Stromal cell of bone marrow (primary cell): ENCODE results near the gene ZNF681.
"Not testable (repeated sequence)": the region's sequence is repeated elsewhere in the genome, so short reads cannot be mapped to it uniquely, and the experiment has no call there.

ENCODE experiments used
- DNase-seq: peaks from one replicate; pipeline ENCODE4 v3.0.0-alpha.2; 2012; ENCODE audit warnings: low read depth

ZNF681 gene

DNA sequence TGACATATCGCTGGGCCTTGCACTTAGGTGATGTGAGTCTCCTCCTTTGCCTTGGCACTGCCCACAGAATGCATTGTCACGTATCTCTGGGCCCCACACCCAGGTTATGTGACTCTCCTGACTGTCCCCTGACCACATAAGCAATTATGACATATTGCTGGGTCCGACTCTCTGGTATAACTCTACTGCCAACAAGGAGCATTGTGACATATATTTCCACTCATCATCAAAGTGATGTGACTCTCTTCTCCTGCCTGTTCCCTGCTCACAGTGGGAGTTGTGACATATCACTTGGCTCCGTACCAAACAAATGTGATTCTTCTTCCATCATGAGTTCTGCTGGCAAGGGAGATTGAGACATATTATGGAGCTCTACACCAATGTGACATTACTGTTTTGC lies 15.4 kb upstream of the ZNF681 start:
- DNase-seq: no peak

DNA sequence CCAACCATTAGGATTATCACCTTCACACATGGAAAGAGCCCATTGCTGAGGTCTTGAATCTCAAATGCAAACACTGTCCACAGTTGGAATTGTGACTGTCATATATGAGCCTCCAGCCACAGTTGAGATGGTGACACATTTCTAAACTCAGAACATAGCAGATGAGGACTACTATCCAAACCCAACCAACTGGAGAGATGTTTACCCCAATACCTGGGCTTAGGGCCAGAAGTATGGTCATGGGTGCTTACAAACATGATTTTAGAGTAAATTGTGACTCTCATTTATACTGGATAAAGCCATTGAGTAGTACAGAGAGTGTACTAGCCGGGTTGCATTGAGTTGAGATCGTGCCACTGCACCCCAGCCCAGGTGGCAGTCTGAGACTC lies 14.0 kb upstream of the ZNF681 start:
- DNase-seq: no peak

DNA sequence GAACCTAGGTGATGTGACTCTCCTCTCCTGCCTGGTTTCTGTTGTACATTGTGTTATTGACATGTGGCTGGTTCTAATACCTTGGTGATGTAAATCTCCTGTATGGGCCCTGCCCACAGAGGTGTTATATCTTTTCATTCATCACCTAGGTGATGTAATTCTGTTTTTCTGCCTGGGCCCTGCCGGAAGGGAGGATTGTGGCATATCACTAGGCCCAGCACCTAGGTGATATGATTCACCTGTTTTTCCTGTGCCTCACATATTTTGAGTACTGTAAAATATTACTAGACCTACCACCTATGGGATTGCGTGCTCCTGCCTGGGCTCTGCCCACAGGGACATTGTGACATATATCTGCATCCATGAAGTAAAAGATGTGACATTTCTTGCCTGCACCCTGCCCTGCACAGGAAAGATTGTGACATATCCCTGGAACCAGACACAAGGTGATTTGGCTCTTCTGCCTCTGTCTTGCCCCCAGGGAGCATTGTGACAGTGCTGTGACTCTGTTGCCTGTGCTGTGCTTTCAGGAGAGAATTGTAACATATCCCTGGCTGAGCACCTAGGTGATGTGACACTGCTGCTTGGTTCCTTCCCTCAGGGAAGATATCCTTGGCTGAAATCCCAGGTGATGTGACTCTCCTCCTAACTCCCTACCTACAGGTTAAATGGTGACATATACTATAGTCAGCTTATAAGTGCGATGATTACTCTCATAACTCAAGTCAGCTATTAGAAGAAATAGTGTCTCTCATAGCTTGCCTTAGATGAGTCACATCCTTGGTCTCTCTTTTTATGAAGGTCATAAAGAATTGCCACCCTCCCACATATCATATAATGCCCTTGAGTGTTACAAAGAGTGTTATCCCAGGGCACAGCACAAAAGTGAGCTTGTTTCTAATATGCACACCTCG lies 13.3 kb upstream of the ZNF681 start:
- no peak for DNase-seq

DNA sequence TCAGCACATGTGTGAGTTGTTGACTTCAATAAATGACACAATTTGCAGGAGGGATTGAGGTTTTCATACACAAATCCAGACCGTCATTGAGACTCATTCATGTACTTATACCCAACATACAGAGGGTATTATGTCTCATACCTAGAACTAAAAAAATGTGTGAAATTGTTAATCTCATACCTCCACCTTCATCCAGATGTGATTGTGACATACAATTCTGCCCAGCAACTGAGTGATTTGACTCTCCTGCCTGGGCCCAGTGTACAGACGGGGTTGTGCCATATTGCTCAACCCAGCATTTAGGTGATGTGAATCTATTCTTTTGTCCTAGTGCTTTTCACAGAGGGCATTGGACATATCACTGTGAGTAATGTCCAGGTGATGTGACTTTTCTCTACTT lies 12.6 kb upstream of the ZNF681 start:
- DNase-seq: no peak

DNA sequence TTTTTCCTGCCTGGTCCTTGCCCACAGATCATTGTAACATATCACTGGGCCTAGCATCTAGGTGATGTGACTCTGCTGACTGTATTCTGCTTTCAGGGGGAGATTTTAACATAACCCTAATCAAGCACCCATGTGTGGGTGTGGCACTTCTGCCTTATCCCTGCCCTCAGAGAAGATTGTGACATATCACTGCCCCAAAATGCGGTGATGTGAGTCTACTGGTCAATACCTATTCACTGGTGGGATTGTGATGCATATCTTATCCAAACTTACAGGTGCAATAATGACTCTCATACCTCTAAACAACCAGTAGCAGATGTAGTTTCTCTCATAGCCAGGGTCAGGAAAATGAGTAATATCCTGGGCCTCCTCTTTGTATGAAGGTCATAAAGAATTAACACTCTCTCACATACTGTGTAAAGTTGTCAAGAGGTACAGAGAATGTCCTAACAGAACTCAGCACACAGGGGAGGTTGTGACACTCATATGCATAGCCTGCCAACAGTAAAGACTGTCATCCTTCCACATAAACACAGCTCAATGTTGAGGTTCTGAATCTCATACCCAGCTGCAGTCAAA lies 12.1 kb upstream of the ZNF681 start:
- DNase-seq: no peak

DNA sequence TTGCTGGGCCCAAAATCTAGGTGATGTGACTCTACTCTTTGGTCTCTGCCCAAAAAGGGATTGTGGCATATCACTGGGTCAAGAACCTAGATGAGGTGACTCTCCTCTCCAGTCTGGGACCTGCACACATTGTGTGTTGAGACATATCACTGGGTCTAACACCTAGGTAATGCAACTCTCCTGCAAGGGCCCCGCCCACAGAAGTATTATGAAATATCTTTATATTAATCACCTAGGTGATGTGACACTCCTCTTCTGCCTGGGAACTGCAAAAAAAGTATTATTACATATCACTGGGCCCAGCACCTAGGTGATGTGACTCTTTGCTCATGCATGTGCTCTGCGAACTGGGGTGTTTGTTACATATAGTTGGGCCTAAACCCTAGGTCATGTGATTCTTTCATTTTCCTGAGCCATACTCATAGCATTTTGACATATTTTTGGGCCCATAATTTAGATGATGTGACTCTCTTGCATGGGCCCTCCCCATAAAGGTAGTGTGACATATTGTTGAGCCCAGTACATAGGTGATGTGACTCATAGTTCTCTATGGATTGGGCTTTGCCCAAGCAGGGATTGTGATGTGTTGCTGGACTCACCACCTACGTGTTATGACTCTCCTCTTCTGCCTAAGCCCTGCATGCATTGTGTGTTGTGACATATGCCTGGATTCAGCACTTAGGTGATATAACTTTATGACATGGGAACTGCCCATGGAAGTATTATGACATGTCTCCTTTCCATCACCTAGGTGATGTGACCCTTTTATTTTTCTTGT lies 11.2 kb upstream of the ZNF681 start:
- no peak for DNase-seq

DNA sequence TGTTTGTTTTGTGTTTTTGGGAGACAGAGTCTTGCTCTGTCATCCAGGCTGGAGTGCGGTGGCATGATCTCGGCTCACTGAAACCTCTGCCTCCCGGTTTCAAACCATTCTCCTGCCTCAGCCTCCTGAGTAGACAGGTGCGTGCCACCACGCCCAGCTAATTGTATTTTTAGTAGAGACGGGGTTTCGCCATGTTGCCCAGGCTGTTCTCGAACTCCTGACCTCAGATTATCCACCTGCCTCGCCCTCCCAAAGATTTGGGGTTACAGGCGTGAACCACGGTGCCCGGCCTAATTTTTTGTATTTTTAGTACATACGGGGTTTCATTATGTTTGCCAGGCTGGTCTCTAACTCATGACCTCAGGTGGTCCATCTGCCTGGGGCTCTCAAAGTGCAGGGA lies 8.3 kb upstream of the ZNF681 start:
- no peak for DNase-seq

DNA sequence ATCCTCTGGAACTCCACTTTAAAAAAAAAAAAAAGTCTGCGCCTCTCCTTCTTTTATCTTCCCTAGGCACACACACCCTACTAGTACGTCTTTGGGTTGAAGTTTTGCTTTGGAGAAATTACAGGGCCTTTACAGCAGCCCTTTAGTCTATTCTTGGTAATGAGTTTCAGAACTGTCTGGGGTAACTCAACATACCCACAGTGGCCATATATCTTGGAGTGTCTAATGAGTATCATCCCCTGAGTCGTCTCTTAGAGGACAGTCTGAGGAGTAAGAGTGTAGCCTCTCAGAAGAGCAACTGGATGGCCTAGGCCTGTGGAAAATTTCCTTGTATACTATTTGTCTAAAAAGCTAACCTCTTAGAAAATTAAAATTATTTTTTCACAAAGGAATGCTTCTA lies 6.1 kb upstream of the ZNF681 start:
- DNase-seq: no peak

DNA sequence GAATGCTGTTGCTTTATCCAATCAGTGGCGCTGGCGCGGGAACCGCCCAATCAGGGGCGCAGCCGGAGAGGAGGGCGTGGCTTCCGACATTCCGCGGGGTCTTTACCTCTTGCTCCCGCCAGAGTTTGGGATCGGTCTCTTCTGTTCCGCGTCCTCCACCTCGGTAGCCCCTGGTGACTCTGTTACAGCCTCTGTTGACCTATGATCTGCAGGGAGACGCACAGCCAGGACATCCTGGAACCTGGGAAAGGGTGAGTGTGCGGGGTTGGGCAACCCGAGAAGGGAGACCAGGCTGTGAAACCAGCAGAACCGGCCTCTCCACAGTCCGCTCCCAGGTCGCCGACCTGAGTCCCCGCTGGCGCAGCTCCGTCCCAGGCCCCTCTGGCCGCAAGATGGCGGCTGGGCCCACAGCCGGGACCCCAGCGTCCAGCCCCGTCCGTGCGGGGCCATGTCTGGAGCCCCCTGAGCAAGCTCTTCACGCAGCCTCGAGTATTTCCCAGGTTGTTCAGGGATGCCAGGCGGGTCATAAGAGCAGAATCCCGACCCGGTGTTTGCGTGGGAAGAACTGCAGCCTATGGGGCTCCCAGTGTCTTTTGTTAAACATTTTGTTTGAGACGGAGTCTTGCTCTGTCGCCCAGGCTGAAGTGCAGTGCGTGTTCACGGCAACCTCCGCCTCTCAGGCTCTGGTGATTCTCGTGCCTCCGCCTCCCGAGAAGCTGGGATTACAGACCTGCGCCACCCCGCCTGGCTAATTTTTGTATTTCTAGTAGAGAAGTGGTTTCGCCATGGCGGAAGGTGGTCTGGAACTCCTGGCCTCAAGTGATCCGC lies 4.4 kb upstream of the ZNF681 start:
- DNase-seq: no peak

DNA sequence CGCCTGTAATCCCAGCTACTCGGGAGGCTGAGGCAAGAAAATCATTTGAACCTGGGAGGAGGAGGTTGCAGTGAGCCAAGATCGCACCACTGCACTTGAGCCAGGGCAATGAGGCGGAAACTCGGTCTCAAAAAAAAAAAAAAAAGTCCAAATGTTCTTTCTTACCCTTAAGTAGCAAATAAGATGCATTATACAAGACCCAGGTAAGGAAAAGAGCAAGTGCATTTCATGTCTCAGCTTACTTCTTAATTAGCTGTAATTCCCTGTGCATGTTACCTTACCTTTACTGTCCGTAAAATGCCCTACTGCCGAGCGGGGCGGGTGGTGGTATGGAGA lies 3.8 kb upstream of the ZNF681 start:
- no peak for DNase-seq

DNA sequence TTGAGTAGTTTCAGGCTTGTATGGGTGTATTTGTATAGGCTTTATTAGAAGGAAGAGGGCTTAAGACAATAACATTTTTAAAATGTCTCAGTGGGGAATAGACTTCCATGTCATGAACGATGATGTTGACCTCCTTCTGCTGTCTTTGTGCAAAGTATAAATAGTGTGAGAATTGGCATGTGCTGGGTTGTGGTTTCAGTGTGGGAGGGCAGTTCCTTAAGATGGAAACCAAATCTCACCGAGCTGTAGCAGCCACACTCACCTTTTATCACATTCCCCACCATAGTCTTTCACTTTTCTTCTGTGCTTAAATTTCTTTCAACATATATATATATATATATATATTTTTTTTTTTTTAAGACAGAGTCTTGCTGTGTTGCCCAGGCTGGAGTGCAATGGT lies 1.6 kb upstream of the ZNF681 start:
- DNase-seq: not testable (repeated sequence)

DNA sequence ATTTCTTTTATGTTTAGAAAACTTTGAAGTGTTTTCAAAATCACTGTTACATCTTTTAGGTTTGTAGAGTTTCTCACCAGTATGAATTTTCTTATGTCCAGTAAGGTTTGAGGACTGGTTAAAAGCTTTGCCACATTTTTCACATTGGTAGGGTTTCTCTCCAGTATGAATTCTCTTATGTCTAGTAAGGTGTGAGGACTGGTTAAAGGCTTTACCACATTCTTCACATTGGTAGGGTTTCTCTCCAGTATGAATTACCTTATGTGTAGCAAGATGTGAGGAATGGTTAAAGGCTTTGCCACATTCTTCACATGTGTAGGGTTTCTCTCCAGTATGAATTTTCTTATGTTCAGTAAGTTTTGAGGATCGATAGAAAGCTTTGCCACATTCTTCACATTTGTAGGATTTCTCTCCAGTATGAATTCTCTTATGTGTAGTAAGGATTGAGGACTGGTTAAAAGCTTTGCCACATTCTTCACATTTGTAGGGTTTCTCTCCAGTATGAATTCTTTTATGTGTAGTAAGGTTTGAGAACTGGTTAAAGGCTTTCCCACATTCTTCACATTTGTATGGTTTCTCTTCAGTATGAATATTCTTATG lies 15.0 kb downstream of the ZNF681 start:
- not testable (repeated sequence) for DNase-seq

DNA sequence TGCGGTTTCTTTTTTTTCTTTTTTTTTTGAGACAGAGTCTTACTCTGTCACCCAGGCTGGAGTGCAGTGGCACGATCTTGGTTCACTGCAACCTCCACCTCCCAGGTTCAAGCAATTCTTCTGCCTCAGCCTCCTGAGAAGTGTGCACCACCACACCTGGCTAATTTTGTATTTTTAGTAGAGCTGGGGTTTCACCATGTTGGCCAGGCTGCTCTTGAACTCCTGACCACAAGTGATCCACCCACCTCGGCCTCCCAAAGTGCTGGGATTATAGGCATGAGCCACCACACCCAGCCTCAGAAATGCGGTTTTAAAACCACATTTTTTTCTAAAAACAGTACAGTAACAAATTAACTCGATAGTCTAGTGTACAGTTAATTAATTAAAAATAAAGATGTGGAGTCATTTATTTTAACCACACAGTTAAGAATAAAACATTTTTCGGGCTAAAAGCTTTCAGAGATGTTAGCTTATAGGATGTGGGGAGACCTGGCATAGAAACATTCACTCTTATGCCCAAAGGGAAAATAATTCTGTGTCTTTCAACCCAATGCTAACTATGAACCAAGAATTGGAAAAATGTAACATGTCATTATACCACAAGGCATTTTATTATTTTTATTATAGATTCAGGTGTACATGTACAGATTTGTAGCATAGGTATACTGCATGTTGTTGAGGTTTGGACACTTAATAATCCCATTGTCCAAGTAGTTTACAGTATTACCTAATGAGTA lies 27.8 kb downstream of the ZNF681 start:
- not testable (repeated sequence) for DNase-seq

DNA sequence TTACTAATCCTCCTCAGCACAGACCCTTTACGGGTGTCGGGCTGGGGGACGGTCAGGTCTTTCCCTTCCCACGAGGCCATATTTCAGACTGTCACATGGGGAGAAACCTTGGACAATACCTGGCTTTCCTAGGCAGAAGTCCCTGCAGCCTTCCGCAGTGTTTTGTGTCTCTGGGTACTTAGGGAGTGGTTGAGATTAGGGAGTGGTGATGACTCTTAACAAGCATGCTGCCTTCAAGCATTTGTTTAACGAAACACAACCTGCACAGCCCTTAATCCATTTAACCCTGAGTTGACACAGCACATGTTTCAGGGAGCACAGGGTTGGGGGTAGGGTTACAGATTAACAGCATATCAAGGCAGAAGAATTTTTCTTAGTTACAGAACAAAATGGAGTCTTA lies 34.5 kb downstream of the ZNF681 start:
- DNase-seq: not testable (repeated sequence)

DNA sequence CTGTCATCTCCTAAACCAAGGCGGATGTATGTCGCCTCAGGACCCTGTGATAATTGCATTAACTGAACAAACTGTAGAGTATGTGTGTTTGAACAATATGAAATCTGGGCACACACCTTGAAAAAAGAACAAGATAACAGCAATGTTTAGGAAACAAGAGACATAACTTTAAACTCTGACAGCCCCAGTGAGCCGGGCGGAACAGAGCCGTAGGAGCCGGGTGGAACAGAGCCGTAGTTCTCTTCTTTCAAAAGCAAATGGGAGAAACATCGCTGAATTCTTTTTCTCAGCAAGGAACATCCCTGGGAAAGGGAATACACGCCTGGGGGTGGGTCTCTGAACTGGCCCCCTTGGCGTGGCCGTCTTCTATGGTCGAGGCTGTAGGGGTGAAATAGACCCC lies 39.9 kb downstream of the ZNF681 start:
- no peak for DNase-seq

DNA sequence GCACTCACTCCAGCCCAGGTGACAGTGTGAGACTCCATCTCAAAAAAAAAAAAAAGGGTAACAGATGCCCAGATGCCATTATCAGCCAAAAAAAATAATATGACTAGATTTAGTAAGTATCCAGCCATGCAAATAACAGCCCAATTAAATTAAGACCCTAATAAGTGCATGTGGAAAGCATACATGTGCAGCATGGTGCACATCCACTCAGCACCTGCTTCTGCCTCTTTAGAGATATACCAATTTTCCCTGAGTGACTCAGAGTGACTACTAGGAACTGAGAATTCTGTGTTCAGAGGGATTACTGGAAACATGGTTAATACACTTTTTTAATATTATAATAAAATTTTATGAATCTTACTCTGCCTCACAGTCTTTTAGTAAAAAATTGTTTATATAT lies 41.9 kb downstream of the ZNF681 start:
- DNase-seq: no peak

DNA sequence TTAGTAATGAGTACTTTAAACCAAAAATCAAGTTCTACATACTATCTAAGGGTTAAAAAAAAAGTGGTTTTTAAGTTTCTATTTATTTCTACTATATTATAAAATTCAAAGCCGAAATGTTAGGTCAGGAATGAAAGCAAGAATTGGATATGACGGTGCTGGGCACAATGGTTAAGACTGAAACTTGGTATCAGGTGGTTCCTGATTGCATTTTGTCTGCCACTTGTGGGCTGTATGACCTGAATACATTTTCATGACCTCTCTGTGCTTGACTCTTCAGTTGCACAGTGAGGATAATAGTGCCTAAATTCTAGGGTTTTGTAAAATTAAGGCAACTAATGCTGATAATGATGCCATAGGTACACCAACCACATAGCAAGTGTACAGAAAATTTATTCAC lies 49.3 kb downstream of the ZNF681 start:
- DNase-seq: no peak

DNA sequence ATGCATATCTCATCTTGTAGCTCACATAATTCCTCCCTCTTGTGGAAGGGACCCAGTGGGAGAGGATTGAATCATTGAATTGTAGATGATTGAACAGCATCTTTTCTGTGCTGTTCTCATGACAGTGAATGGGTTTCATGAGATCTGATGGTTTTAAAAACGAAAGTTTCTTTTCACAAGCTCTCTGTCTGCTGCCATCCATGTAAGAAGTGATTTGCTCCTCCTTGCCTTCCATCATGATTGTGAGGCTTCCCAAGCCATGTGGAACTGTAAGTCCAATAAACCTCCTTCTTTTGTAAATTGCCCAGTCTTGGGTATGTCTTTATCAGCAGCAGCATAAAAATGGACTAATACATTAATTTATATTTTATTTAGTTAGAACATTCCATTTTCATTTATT lies 52.0 kb downstream of the ZNF681 start:
- no peak for DNase-seq

DNA sequence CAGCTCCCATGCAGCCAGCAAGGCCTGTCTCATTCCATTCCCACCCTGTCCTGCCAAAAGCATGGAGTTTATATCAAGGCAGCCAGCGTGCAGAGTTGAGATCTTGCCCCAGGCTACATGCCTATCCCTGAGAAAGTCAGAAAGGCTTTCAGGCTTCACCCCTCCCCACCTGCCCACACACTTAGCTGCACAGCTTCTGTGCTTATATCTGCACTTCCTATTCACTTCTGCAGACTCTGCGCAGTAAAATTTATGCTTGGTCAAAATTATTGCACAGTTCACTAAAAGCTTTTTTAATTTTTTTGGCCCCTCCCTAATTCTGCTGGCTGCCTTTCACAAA lies 59.2 kb downstream of the ZNF681 start:
- DNase-seq: no peak

DNA sequence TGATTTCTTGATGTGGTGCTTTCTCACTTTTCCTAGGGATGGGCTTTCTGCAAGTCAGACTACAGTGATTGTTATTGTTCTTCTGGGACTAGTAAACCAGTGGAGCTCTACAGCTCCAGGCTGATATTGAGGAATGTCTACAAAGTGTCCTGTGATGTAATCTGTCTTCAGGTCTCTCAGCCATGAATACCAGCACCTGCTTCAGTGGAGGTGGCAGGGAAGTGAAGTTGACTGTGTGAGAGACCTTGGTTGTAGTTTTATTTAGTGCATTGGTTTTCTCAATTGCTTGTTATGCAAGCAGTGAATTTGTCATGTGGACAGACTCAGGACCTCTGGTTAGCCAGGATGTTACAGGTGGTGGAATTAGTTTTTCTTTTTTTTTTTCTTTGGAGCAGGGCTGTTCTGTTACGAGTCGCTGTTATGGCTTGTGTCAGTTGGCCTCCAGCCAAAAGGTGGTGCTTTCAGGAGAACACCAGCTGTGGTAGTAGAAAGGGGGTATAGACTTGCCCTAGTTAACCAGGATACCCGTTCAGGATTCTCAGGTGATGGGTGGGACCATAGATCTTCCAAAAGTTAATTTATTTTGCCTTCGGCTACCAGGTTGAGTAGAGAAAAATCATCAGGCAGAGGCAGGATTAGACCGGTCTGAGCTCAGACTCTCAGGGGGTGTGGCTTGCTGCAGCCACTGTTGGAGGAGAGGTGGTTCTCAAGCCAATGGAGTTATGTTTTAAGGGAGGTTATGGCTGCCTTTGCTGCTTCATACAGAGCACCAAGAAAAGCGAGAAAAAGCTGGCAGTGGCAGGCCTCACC lies 59.8 kb downstream of the ZNF681 start:
- no peak for DNase-seq
